GM12872 (cell line): ENCODE results near the gene MAST1.

Source experiments
- CTCF ChIP-seq: IDR thresholded peaks from 3 replicates; pipeline ENCODE4 v1.5.1; 2011; ENCODE audit warnings: low read depth, mild to moderate bottlenecking, low read length, moderate library complexity; ENCODE audit not compliant: insufficient read depth

MAST1 gene

GRCh38 chr19:12867120-12868099 lies 29.1 kb downstream of the MAST1 start:
- TF ChIP-seq CTCF, result 0 out of 3 replicates have a peak, but pooled peaks have one; percentile 19

- TF ChIP-seq CTCF, result no peak
These were observed 30.3 kb downstream of the MAST1 start for GRCh38 chr19:12868540-12869112.

- no peak for TF ChIP-seq CTCF
These were observed 33.4 kb downstream of the MAST1 start for GRCh38 chr19:12871681-12872080.

- no peak for TF ChIP-seq CTCF
These were observed 33.9 kb downstream of the MAST1 start for GRCh38 chr19:12872255-12872654.

- no peak for TF ChIP-seq CTCF
These were observed 34.9 kb downstream of the MAST1 start for GRCh38 chr19:12872941-12873890.

GRCh38 chr19:12873891-12874745 lies 35.8 kb downstream of the MAST1 start:
- TF ChIP-seq CTCF, result no peak
